ENCODE measurements around the gene SH3GLB2.

DNA sequence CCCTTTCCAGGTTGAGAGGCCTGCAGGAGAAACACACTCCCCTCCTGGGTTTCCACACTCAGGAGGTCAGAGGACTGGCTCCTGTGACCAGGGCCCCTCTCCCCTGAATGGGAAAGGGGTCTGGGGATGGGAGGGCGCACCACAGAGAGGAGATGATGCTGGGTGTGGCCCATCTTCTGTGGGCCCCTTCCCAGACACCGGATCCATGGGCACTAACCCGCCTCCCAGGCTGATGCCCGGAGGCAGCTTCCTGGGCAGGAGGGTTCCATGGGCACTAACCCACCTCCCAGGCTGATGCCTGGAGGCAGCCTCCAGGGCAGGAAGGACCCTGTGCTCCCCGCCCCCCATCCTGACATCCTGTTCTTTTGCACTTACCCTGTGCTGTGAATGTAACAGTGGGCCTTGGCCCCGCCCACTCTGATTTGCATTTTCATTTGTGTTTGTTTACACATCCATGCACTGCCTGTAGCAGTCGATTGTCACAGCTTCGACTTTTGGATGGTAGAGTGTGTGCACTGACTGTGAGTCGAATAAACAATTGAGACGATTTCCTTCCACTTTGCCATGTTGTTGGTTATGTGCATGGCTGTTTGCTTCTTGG lies 43.5 kb upstream of the SH3GLB2 start:
- TF ChIP-seq, protein P1, sequence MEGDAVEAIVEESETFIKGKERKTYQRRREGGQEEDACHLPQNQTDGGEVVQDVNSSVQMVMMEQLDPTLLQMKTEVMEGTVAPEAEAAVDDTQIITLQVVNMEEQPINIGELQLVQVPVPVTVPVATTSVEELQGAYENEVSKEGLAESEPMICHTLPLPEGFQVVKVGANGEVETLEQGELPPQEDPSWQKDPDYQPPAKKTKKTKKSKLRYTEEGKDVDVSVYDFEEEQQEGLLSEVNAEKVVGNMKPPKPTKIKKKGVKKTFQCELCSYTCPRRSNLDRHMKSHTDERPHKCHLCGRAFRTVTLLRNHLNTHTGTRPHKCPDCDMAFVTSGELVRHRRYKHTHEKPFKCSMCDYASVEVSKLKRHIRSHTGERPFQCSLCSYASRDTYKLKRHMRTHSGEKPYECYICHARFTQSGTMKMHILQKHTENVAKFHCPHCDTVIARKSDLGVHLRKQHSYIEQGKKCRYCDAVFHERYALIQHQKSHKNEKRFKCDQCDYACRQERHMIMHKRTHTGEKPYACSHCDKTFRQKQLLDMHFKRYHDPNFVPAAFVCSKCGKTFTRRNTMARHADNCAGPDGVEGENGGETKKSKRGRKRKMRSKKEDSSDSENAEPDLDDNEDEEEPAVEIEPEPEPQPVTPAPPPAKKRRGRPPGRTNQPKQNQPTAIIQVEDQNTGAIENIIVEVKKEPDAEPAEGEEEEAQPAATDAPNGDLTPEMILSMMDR (IDR thresholded peaks at IDR 0.05) = no peak
- TF ChIP-seq POLR2A (IDR thresholded peaks at IDR 0.05) = no peak
